K562 (cell line): Measurements from ENCODE around the gene DKK3. TPM values are rescaled to one million over a fixed set of nuclear protein-coding genes. Genes with fewer than 3 reads are reported as not detected.

Experiments
- ATAC-seq: fragments of 200-7000 bp; cut with Tn5 transposase; 3 replicates; pipeline ENCODE4 v1.9.1; 2020; ENCODE audit warnings: moderate library complexity
- BruUV-seq: library from RNA; stranded (reverse); fragments of 400-500 nt; replicated peaks from 2 replicates; lab custom pipeline; 2021; lab: Mats Ljungman, UMichigan
- CTCF ChIA-PET: fragments of 300-600 bp; formaldehyde crosslinking; extraction: SDS; loops from one replicate; lab custom pipeline; 2021; ENCODE audit warnings: low intra/inter-chr PET ratio; lab: Yijun Ruan, JAX
- POLR2A ChIA-PET: fragments of 300-600, 350-650 bp; sonication (Branson Sonifier 250); formaldehyde crosslinking; extraction: SDS; loops from one replicate; lab custom pipeline; 2021; ENCODE audit warnings: antibody characterized with exemption, inconsistent platforms; lab: Yijun Ruan, JAX
- DNase-seq, 4 experiments: peaks; one replicate each; pipeline versions ENCODE4 v3.0.0 to v3.0.0-alpha.2; 2011 to 2018; ENCODE audit warnings: low spot score in 3 of 4, mixed read lengths in 3 of 4; ENCODE audit errors: extremely low read depth in 1 of 4
- FAIRE-seq: peaks from 2 replicates; lab custom pipeline; 2011; peaks lifted over from hg19 to GRCh38; lab: Jason Lieb, UNC
- H2AFZ ChIP-seq: 2 replicates; pipeline ENCODE4 v1.6.0; 2011; ENCODE audit warnings: low read depth, low read length, control low read depth, inconsistent platforms
- H3K27ac ChIP-seq: fragments of 200-600 bp; 3 replicates; pipeline ENCODE4 v1.8.0; 2011; ENCODE audit warnings: low read depth, mild to moderate bottlenecking, control low read depth, inconsistent platforms, low read length, moderate library complexity, mixed read lengths; ENCODE audit errors: extremely low read depth
- H3K27me3 ChIP-seq, 2 experiments: fragments of 300-600 bp in 1 of 2; 2 replicates in 1 of 2; 3 replicates in 1 of 2; pipeline versions ENCODE4 v1.6.0 to v1.8.0; 2011; ENCODE audit warnings: inconsistent platforms in 2 of 2, low read length in 2 of 2, mild to moderate bottlenecking in 1 of 2, mixed read lengths in 1 of 2, moderate library complexity in 1 of 2; ENCODE audit not compliant: control insufficient read depth in 2 of 2, insufficient read depth in 2 of 2
- H3K36me3 ChIP-seq: fragments of 300-600 bp; 3 replicates; pipeline ENCODE4 v1.8.0; 2011; ENCODE audit warnings: mild to moderate bottlenecking, low read length, inconsistent platforms; ENCODE audit not compliant: control insufficient read depth, insufficient read depth
- H3K4me1 ChIP-seq, 2 experiments: fragments of 200-600 bp in 1 of 2; replicated peaks in 1 of 2; 2 replicates in 1 of 2; 3 replicates in 1 of 2; pipeline versions ENCODE4 v1.5.1 to v1.8.0; 2011; ENCODE audit warnings: inconsistent platforms in 2 of 2, low read length in 2 of 2, mild to moderate bottlenecking in 1 of 2, mixed read lengths in 1 of 2, moderate library complexity in 1 of 2; ENCODE audit not compliant: control insufficient read depth in 2 of 2, insufficient read depth in 2 of 2
- H3K4me2 ChIP-seq: 2 replicates; pipeline ENCODE4 v1.6.1; 2011; ENCODE audit warnings: low read length, control low read depth, inconsistent platforms, mixed read lengths; ENCODE audit not compliant: insufficient read depth
- H3K4me3 ChIP-seq: fragments of 200-600 bp; sonication (generic), shearing (Covaris generic); 2 replicates; pipeline ENCODE4 v1.5.1; 2016; ENCODE audit warnings: control low read depth, inconsistent platforms
- H3K79me2 ChIP-seq: fragments of 200-600 bp; 3 replicates; pipeline ENCODE4 v1.8.0; 2011; ENCODE audit warnings: low read length, inconsistent platforms; ENCODE audit not compliant: control insufficient read depth, insufficient read depth
- H3K9ac ChIP-seq, 2 experiments: 2 replicates each; pipeline versions ENCODE4 v1.6.0 to v1.6.1; 2011; ENCODE audit warnings: low read depth in 2 of 2, low read length in 2 of 2, control low read depth in 1 of 2, inconsistent platforms in 1 of 2, mild to moderate bottlenecking in 1 of 2, mixed read lengths in 1 of 2; ENCODE audit not compliant: insufficient read depth in 1 of 2
- H3K9me1 ChIP-seq: one replicate; pipeline ENCODE4 v1.6.0; 2011; ENCODE audit warnings: inconsistent platforms, mild to moderate bottlenecking, low read length, moderate library complexity; ENCODE audit not compliant: control insufficient read depth, insufficient read depth
- H3K9me3 ChIP-seq: replicated peaks from 2 replicates; pipeline ENCODE4 v1.5.1; 2011; ENCODE audit warnings: low read depth, low read length, inconsistent platforms; ENCODE audit not compliant: control insufficient read depth, insufficient read depth
- H4K20me1 ChIP-seq: replicated peaks from 2 replicates; pipeline ENCODE4 v1.6.1; 2011; ENCODE audit warnings: low read length, inconsistent platforms, mixed read lengths; ENCODE audit not compliant: control insufficient read depth, insufficient read depth
- MCM3 ChIP-seq: fragments of 450-650 bp; IDR thresholded peaks from 2 replicates; pipeline ENCODE4 v1.6.1; 2016
- NFYB ChIP-seq: IDR thresholded peaks from 2 replicates; pipeline ENCODE4 v1.6.1; 2011; ENCODE audit warnings: mild to moderate bottlenecking, moderate library complexity; ENCODE audit not compliant: insufficient read length; ENCODE audit errors: extremely low read depth
- PHF21A ChIP-seq: fragments of 450-650 bp; IDR thresholded peaks from 2 replicates; pipeline ENCODE4 v1.6.1; 2017; ENCODE audit warnings: low read depth, borderline replicate concordance
- WGBS: fragments of 100-300 bp; shearing (Covaris generic); methylation state at CpG from one replicate; pipeline ENCODE4 v1.1.6; 2016; ENCODE audit warnings: low coverage, mixed read lengths; ENCODE audit not compliant: insufficient coverage; ENCODE audit errors: missing lambda C conversion rate; 5-methylcytosine and 5-hydroxymethylcytosine counted together
- in situ Hi-C: fragments of 300-500 bp; cut with MboI; formaldehyde crosslinking; loops from 4 replicates; pipeline ENCODE4 v1.15.0; 2018; ENCODE audit warnings: inconsistent platforms, mixed read lengths
- intact Hi-C: fragments of 100-400 bp; cut with micrococcal nuclease; formaldehyde crosslinking; loops from 2 replicates; pipeline ENCODE4 v1.14.2; 2022
- polyA plus RNA-seq, 8 experiments: library from polyadenylated mRNA; depleted of rRNA in 4 of 8; stranded (reverse) in 5 of 8; unstranded in 3 of 8; fragments of >200 nt; fragmentation: Nextera tagmentation in 2 of 8; fragmentation: Illumina TruSeq in 1 of 8; extraction: Ambion mirVana in 2 of 8; extraction: Trizol in 1 of 8; gene quantifications; 2 replicates each; pipeline versions ENCODE4 v1.2.1 to v1.2.3, GENCODE V29; 2011 to 2014; ENCODE audit warnings: inconsistent platforms in 1 of 8, missing spikeins in 1 of 8
- total RNA-seq, 7 experiments: library from RNA; depleted of rRNA in 6 of 7; stranded (reverse); fragments of >200 nt in 6 of 7; fragmentation: Illumina TruSeq in 2 of 7; extraction: Trizol in 2 of 7; gene quantifications; 2 replicates each; pipeline versions ENCODE4 v1.2.1 to v1.2.3, GENCODE V29; 2011 to 2021; ENCODE audit warnings: low replicate concordance in 1 of 7
- TF ChIP-seq, protein P1 (sequence below), 2 experiments: fragments of 450-650 bp in 1 of 2; sonication (generic) in 1 of 2; formaldehyde crosslinking; conservative IDR thresholded peaks; 2 replicates each; pipeline versions ENCODE4 v1.4.0 to v1.8.1; 2020 to 2022; ENCODE audit warnings: mild to moderate bottlenecking in 1 of 2, missing genetic modification reagents in 1 of 2

The DKK3 gene
- total and polyA plus RNA-seq, 9 of the 15 experiments (the other 6 are each of a cell fraction or from before 2014, with no cell fraction given): 0.14 to 0.85 (median 0.38) TPM; not detected in 6

DNA sequence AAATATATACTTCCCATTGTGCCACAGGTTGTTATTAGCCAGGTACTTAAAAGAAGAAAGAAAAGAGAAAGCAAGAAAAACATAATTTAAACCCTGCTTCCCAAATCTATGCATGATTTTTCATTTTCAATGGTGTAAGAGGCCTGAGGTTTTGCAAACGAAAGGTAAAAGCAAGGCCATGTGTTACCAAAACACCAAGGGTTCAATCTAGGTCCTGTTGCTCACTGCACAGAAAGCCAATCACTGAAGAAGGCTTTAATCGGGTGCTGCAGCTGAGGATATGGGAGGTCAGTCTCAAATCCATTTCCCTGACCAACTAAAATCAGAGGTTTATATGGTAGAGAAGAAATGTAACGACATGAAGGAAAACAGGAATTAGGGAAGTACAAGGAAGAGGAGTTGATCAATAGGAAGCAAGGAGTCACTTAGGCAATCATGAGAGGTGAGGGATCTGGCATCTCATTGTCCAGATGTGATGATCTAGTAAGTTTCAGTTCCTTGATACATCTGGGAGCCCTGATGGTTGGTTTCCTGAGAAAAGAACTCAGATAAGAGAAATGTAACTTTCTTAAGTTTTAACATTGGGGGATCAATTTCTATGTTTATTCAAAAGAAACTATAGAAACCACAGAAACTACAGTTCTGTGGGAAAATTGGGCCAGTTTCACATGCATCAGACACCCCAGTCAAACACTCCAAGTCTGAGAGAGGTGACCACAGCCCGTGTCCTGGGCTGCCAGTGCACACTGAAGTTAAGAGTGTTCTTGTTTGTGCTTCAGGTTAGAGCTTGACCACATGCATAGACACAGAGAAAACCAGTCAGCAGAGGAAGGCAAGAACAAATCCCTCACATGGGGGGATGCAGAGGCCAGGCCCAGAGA lies 18.1 kb upstream of the DKK3 start:
- H3K9me3 ChIP-seq: no peaks in the 10 kb centered on the region; the same call in 1 of the 2 replicates
- H3K4me3 ChIP-seq: no peak overlapping the region
- H3K27me3 ChIP-seq: no peaks in the 10 kb centered on the region
- DNase-seq: no peak
- H3K9ac ChIP-seq: no peak overlapping the region
- H4K20me1 ChIP-seq: no peaks in the 10 kb centered on the region
- 4% methylated on average over 4 of the region's 4 CpGs for WGBS
- intact Hi-C loops: no loop called here
- H3K79me2 ChIP-seq: no peaks in the 10 kb centered on the region
- TF ChIP-seq PHF21A: no peak
- no peak for TF ChIP-seq NFYB
- TF ChIP-seq, protein P1, sequence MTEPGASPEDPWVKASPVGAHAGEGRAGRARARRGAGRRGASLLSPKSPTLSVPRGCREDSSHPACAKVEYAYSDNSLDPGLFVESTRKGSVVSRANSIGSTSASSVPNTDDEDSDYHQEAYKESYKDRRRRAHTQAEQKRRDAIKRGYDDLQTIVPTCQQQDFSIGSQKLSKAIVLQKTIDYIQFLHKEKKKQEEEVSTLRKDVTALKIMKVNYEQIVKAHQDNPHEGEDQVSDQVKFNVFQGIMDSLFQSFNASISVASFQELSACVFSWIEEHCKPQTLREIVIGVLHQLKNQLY (CRISPR knock-in tag; conservative IDR thresholded peaks at IDR 0.05): no peak
- no peak for TF ChIP-seq MCM3
- TF ChIP-seq, all 486 proteins: peak for 0
- H3K36me3 ChIP-seq: no peaks in the 10 kb centered on the region
- ChIA-PET CTCF (no interaction called here), POLR2A (interaction anchor here (1.4 to 2.3 kb wide), 2 partner anchors 16 to 20 kb away, joined by 3 to 5 read pairs; no protein-coding TSS in a partner anchor)
- H3K9me1 ChIP-seq: no peaks in the 10 kb centered on the region
- ATAC-seq (no peak), FAIRE-seq (no peak)
- peaks cover 5 to 9% of the 10 kb centered on the region in 2 experiments; a peak in 2 of 5 replicates for H3K4me1 ChIP-seq
- BruUV-seq: no TSS peak
- no peak overlapping the region for H3K27ac ChIP-seq
- in situ Hi-C loops: no loop called here
- no peak overlapping the region for H2AFZ ChIP-seq
- H3K4me2 ChIP-seq: no peak overlapping the region
